ENCODE results near the gene PTPA.
A peak's percentile ranks its signal among the peaks of the same experiment; 100 is the strongest.
"Not testable (repeated sequence)": the region's sequence is repeated elsewhere in the genome, so short reads cannot be mapped to it uniquely, and the experiment has no call there.

Gene PTPA

GRCh38 chr9:129109952-129110739 lies 1.1 kb upstream of the PTPA start:
- peak; percentile 71 for DNase-seq (ENCODE audit: low spot score)

DNA sequence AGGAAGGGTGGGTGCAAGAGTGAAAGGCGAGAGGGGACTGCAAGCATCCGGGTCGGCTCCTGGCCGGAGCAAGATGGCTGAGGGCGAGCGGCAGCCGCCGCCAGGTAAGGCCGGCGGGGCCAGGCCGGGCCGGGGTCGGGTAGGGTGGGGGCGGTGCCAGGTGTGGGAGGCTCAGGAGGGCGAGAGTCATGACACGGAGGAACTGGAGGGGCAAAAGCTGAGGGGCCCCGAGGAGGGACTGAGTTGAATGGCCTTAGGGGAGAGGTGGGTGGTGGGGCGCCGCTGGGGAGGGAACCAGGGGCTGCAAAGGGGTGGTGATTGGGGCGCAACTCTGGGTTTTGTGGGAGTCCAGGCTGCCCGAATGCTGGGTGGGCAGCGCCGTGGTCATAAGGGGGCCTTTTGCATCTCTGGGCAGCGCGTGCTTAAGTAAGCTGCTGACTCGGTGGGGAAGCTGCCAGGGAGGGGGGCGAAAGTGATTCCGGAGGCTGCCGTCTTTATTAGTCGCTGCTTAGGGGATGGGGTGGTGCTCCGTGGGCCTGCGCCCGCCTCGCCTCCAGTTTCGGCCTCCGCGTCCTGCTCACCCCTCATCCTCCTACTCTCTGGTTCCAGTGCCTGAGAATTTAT lies 425 bp downstream of the PTPA start:
- DNase-seq (ENCODE audit: low spot score): peak; percentile 60

- DNase-seq (ENCODE audit: low spot score): not testable (repeated sequence)
Observed at GRCh38 chr9:129112526-129112925, 1.3 kb downstream of the PTPA start.

GRCh38 chr9:129113645-129114304 lies 2.6 kb downstream of the PTPA start:
- DNase-seq (ENCODE audit: low spot score): no peak

- DNase-seq (ENCODE audit: low spot score): no peak
Observed at GRCh38 chr9:129118799-129119198, 7.6 kb downstream of the PTPA start.

DNA sequence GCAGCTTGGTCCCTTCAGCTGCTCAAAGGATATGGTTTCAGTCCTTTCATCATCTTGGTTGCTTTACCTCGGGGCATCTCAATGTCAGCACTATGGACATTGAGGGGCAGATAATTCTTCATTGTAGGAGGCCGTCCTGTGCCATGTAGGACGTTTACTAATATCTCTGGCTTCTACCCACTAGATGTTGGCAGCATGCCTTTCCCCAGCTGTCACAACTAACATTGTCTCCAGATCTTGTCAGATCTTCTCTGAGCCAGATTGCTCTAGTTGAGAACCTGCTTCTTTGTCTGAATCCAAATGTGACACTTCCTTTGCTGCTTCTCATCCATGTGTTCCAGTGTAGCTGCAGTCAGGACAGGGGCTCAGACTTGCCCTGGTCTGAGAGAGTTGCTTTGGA lies 10.3 kb downstream of the PTPA start:
- no peak for DNase-seq (ENCODE audit: low spot score)

DNA sequence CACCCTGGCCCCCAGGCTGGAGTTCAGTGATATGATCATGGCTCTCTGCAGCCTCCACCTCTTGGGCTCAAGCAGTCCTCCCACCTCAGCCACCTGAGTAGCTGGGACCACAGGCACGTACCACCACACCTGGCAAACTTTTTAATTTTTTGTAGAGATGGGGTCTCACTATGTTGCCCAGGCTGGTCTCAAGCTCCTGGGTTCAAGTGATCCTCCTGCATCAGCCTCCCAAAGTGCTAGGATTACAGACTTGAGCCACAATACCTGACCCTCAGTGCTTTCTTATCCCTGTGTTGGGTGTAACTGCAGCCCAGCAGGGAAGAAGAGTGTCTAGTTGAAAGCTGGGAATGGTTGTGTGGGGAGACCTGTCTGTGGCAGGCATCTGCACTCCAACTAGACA lies 10.9 kb downstream of the PTPA start:
- DNase-seq (ENCODE audit: low spot score): no peak

- DNase-seq (ENCODE audit: low spot score): not testable (repeated sequence)
Observed at GRCh38 chr9:129122976-129123375, 11.8 kb downstream of the PTPA start.

DNA sequence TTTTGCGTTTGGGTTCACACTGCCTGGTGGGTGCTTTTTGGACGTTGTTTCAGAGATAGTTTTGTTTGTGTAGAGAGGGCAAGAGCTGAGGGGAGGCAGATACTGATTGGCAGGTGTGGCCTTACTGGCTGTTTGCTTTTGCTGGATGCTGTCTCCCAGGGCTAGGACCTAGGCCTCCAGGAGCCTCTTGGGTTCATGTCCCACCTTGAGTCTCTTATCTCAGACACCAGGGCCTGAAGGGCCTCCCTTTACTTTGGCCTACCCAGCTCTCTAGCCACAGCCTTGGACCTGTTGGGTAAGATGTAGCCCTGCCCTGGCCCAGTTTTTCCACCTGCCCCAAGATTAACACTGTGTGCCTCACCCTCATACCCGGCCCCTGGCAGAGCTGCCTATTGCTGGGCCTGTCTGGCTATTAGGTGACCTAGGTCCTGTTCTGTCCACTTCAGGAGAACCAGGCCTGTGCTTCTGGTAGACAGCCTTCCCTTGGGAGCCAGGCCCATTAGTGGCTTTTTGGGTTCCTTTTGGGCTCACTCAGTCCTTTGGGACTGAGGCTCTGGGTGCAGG lies 13.4 kb downstream of the PTPA start:
- DNase-seq (ENCODE audit: low spot score): no peak

DNA sequence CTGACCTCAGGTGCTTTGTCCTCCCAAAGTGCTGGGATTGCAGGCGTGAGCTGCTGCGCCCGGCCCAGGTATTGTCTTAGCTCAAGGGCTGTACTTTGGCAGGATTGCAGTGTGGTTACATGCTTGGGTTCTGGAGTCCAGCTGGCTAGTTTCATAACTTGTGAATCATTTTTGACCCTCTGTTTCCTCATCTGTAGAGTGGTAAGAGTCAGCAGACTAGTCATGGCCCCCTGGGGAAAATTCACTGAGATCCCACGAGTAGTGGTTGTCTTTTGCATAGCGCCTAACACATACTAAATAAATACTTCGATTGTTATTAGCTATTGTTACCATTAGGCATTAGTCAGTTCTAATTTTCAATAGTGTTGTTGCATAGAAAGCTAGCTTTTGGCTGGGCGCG lies 14.3 kb downstream of the PTPA start:
- no peak for DNase-seq (ENCODE audit: low spot score)

DNA sequence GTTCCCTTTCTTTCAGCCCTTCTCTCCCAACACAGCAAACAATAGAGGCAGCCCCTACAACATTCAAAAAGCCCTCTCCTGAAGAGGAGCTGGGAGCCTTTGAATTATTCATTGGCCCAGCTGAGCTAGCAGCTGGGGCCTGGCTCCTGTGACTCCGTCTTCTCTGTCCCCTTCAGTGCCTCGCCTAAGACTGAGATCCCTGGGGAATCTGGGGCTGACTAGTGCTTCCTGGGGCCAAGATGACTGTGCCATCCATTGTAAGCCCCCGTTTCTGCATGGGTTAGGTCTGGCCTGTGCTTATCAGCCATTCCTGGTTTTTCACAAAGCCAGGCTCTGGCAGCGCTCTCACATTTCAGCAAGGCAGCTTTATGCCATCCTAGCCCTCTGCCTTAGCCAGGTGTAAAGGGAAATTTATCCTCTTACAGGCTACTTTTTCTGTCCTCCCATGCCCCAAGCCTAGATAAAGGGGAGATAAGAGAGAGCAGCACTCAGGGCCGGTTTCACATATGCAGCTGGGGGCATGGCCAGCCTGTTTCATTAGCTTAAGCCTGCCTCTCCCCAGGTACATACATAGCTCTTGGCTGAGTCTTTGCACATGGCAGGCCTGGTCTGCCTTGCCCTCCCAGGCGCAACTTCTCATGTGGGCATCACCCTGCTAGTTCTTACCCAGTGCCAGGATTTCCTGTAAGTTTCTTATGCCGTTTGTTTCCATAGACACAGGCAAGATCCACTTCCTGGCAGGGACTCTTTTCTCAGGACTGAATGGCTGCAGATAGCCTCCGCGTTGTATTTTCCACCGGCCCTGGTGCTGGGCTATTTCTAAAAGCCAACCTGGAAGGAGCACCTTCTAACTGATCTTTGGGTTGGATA lies 15.8 kb downstream of the PTPA start:
- DNase-seq (ENCODE audit: low spot score): no peak

DNA sequence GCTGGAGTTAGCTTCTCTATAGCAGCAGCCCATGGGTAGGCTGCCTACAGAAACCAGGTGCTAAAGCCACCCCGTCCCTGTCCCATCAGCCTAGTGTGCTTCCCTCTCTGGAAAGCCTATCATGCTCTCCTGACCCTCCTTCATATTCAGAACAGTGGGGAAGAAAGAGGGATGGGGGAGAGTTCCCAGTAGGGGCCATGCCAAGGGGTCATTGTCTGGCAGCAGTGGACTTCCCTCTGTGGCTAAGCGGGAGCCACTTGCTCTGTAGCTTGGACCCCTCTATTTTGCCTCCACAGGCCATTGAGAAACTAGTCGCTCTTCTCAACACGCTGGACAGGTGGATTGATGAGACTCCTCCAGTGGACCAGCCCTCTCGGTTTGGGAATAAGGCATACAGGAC lies 17.5 kb downstream of the PTPA start:
- no peak for DNase-seq (ENCODE audit: low spot score)

DNA sequence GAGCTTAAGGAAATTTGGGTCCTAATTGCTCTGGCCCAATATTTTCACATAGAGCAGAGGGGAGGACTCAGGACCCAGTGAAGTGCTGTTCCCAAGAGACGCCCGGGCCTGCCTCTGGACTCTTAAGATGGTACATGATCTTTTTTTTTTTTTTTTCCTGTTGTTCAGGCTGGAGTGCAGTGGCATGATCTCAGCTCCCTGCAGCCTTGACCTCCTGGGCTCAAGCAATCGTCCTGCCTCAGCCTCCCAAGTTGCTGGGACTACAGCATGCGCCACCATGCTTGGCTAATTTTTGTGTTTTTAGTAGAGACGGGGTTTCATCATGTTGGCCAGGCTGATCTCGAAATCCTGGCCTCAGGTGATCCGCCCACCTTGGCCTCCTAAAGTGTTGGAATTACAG lies 19.1 kb downstream of the PTPA start:
- not testable (repeated sequence) for DNase-seq (ENCODE audit: low spot score)

DNA sequence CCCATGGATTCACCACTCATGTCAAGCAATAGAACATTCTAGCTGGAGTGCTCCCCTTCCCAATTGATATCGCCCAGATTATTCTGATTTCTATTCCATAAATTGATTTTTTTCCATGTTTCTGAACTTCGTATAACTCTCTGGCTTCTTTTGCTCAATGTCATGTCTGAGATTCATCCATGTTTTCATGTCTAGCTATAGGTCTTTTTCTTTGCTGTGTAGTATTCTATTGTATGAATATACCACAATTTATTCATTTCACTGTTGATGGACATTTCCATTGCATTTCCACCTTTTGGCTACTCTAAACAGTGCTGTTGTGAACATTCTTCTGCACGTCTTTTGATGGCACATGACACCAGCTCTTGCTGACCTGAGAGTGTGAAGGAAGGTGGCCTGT lies 19.6 kb downstream of the PTPA start:
- DNase-seq (ENCODE audit: low spot score): no peak

DNA sequence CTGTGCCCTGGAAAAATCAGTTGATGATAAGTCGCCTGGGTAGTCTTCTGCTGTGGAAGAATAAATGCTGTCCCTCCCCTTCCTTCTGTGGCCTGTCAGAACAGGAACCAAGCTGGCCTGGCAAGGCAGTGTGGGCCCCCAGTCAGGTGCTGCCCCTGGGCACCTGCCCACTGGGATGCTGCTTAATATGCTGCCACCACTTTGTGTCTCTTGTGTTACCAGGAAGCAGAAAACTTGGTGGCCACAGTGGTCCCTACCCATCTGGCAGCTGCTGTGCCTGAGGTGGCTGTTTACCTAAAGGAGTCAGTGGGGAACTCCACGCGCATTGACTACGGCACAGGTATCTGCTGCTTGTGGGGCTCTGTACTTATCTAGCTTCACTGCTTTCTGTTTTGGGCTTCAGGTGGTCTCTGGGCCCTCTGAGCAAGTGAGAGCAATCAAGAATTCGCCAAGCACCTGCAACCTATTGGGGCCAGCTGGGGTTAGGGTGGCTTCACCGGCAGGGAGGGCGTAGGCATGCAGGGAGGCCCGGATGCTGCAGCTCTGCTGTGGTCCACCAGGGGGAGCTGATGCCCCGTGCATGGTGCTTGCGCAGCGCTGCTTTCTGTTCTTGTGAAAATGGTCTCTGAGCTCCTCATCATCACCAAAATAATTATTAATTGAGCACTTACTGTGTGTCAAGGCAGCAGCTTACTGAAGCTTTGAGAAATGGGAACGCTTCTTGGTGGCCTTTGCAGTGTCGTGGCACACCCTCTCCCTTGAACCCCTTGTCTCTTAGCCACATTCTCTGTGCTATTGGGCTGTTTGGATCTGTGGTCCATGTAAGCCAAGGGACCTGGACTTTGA lies 20.3 kb downstream of the PTPA start:
- peak; percentile 90 for DNase-seq (ENCODE audit: low spot score)

DNA sequence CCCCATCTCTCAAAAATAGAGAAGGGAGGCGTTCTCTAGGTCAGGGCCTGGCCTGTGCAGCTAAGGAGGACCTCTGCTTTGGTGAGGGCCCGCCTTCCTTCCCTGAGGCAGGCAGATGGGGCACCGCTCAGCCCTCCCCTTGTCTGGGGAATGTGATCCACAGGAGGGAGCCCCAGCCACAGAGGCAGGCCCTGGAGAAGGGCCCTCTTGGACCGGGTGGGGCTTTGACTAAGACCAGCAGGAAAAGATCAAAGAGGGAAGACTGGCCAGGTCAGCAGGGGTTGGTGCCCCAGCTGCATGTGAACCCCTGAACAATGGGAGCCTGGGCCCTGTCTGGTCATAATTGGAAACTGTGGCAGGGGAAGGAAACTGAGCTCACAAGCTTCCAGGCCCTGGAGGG lies 21.9 kb downstream of the PTPA start:
- DNase-seq (ENCODE audit: low spot score): no peak

DNA sequence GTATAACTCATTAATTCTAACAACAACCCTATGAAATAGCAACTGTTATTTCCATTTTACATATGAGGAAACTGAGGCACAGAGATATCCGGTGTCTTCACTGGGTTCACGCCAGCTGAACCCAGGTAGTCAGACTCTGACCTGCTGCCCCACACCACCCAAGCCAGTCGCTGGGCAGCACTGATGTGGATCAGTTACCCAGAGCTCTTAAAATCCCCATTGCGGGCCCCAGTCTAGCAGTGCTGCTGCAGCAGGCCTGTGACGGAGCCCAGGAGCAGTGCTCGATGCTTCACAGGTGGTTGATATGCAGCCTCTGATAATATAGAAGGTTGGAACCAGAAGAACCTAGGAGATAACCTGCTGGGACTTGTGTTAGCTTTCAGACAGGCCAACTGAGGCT lies 24.3 kb downstream of the PTPA start:
- no peak for DNase-seq (ENCODE audit: low spot score)

GRCh38 chr9:129136446-129137035 lies 25.3 kb downstream of the PTPA start:
- DNase-seq (ENCODE audit: low spot score): no peak

DNA sequence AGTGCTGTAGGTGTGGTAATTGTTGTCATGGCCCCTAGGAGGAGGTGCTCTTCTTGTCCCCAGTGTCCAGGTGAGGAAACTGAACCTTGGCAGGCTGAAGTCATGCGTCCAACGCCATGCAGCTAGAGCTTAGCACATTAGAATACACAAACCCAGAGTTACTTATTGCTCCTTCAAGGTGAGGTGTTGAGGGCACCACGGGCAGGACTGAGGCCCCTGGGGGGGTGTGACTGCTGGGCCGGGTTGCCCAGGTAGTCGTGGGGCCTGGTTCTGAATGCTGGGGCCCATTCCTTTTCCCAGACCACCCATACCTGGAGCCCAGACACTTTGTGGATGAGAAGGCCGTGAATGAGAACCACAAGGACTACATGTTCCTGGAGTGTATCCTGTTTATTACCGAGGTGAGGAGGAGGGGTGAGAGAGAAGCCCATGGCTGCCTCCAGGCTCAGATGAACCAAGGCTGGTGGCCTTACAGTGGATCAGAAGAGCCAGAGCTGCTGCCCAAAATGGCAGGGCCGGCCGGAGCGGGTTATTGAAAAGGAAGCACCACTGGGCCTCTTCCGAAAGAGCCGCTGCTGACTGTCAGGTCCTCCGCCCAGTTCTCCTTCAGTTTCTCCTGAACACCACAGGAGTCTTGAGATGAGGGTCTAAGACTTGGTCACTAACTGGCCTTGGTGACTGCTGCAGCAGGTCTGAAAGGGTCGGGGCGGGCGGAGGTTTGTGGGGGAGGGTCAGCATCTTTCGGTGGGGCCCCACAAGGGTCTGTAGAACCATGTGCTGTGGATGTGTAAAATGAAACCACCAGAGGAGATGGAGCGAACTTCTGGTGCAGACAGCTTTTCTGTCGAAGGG lies 26.3 kb downstream of the PTPA start:
- no peak for DNase-seq (ENCODE audit: low spot score)

DNA sequence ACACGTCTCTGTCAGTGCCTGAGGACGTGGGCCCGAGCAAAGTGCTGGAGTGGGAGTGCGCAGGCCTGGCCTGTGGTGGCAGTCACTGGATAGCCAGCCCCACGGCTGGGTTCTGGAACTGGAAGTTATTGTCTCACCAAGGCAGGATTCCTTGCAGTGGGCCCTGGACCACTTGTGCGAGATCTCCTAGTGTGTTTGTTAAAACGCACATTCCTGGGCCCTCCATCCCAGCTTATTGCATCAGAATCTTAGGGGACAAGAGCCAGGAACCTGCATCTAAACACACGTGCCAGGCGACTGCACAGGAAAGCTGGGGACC lies 26.9 kb downstream of the PTPA start:
- no peak for DNase-seq (ENCODE audit: low spot score)
